Esophagus muscularis mucosa (tissue), 4 donors: ENCODE measurements around the gene AUTS2.

ENCODE experiments used
- EP300 ChIP-seq: sonication (generic); formaldehyde crosslinking; IDR thresholded peaks from one replicate; pipeline ENCODE4 v1.6.1; 2017; ENCODE audit warnings: antibody characterized with exemption
- POLR2A ChIP-seq: fragments of 450-650 bp; IDR thresholded peaks from one replicate; pipeline ENCODE4 v1.6.1; 2017; ENCODE audit warnings: antibody characterized with exemption, moderate library complexity, mild to moderate bottlenecking, low read depth
- POLR2AphosphoS5 ChIP-seq, 2 donors: sonication (generic); formaldehyde crosslinking; IDR thresholded peaks; one replicate each; pipeline ENCODE4 v1.6.1; 2017; ENCODE audit warnings: antibody characterized with exemption in 2 of 2
- TF ChIP-seq, protein P1 (sequence below), 3 experiments: fragments of 200-600 bp in 2 of 3; fragments of 450-650 bp in 1 of 3; sonication (generic) in 2 of 3; IDR thresholded peaks; one replicate each; pipeline ENCODE4 v1.5.1; 2017 to 2019; ENCODE audit warnings: antibody characterized with exemption in 3 of 3, mild to moderate bottlenecking in 2 of 3, moderate library complexity in 1 of 3

DNA sequence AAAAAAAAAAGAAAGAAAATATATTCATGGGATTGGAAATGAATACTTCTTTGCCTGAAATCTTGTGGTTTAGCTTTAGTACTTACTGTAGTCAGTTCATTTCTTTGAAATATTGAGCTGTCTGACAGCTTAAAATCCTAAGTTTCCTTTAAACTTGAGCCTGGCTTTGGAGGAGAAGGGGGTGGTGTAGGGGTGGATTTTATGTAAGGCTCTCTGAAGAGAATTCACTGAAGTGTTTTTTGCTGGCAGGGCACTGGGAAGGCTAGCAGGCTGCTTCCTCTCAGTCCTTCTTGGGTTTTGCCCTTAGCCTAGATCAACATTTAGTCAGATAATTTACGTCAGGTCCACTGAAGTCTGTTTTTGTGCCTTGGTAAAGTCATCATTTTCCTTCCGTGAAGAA, 516.5 kb downstream of the AUTS2 start:
- TF ChIP-seq, protein P1, sequence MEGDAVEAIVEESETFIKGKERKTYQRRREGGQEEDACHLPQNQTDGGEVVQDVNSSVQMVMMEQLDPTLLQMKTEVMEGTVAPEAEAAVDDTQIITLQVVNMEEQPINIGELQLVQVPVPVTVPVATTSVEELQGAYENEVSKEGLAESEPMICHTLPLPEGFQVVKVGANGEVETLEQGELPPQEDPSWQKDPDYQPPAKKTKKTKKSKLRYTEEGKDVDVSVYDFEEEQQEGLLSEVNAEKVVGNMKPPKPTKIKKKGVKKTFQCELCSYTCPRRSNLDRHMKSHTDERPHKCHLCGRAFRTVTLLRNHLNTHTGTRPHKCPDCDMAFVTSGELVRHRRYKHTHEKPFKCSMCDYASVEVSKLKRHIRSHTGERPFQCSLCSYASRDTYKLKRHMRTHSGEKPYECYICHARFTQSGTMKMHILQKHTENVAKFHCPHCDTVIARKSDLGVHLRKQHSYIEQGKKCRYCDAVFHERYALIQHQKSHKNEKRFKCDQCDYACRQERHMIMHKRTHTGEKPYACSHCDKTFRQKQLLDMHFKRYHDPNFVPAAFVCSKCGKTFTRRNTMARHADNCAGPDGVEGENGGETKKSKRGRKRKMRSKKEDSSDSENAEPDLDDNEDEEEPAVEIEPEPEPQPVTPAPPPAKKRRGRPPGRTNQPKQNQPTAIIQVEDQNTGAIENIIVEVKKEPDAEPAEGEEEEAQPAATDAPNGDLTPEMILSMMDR (IDR thresholded peaks at IDR 0.05) = no peak
- TF ChIP-seq POLR2A = no peak
- no peak for TF ChIP-seq POLR2AphosphoS5 (IDR thresholded peaks at IDR 0.05)
- TF ChIP-seq EP300 = no peak
